Hematopoietic multipotent progenitor cell treated with erythropoietin and hydrocortisone succinate and interleukin-3 and kit ligand, for 17 days (in vitro differentiated cells): ENCODE data around the gene GEMIN5.

ENCODE experiments used
- DNase-seq: peaks from one replicate; pipeline ENCODE4 v3.0.0-alpha.2; 2015; ENCODE audit warnings: low spot score

The GEMIN5 gene

GRCh38 chr5:154884424-154884823 lies 53.6 kb downstream of the GEMIN5 start:
- no peak for DNase-seq

- DNase-seq = no peak
Measured at GRCh38 chr5:154881986-154882385, 56.0 kb downstream of the GEMIN5 start.

GRCh38 chr5:154878642-154879335 lies 59.2 kb downstream of the GEMIN5 start:
- no peak for DNase-seq

- no peak for DNase-seq
Measured at GRCh38 chr5:154873791-154874331, 64.2 kb downstream of the GEMIN5 start.

- no peak for DNase-seq
Measured at GRCh38 chr5:154871734-154872133, 66.3 kb downstream of the GEMIN5 start.

GRCh38 chr5:154868702-154869101 lies 69.3 kb downstream of the GEMIN5 start:
- DNase-seq = peak; percentile 70

GRCh38 chr5:154866841-154867240 lies 71.2 kb downstream of the GEMIN5 start:
- no peak for DNase-seq

GRCh38 chr5:154865466-154866184 lies 72.4 kb downstream of the GEMIN5 start:
- DNase-seq = no peak

GRCh38 chr5:154863291-154864080 lies 74.5 kb downstream of the GEMIN5 start:
- DNase-seq = no peak

- no peak for DNase-seq
Measured at GRCh38 chr5:154862766-154863165, 75.2 kb downstream of the GEMIN5 start.

- no peak for DNase-seq
Measured at GRCh38 chr5:154861946-154862345, 76.1 kb downstream of the GEMIN5 start.

GRCh38 chr5:154860765-154861164 lies 77.2 kb downstream of the GEMIN5 start:
- no peak for DNase-seq

GRCh38 chr5:154860123-154860522 lies 77.9 kb downstream of the GEMIN5 start:
- peak; percentile 36 for DNase-seq

GRCh38 chr5:154858972-154859871 lies 78.8 kb downstream of the GEMIN5 start:
- peak; percentile 59 for DNase-seq

GRCh38 chr5:154858297-154858971 lies 79.6 kb downstream of the GEMIN5 start, which contains the start of gene CNOT8:
Gene CNOT8 (plus strand): TSS chr5:154858627. CDS start chr5:154863279, 4,652 bp downstream.
- peak; percentile 92 for DNase-seq

GRCh38 chr5:154857530-154858296 lies 80.3 kb downstream of the GEMIN5 start:
- peak; percentile 87 for DNase-seq

GRCh38 chr5:154851351-154851750 lies 86.7 kb downstream of the GEMIN5 start:
- DNase-seq = no peak

GRCh38 chr5:154850255-154851062 lies 87.6 kb downstream of the GEMIN5 start, which contains the start of gene FAXDC2:
Gene FAXDC2 (minus strand): TSS chr5:154850603. CDS start chr5:154838178, 12,425 bp downstream.
- DNase-seq = no peak

- DNase-seq = no peak
Measured at GRCh38 chr5:154849791-154850201, 88.2 kb downstream of the GEMIN5 start.
